A673 (cell line): ENCODE results near the gene TES. TPM values are rescaled to one million over a fixed set of nuclear protein-coding genes. Genes with fewer than 3 reads are reported as not detected.

Experiments
- BruUV-seq: library from RNA; stranded (reverse); fragments of 400-500 nt; replicated peaks from 2 replicates; lab custom pipeline; 2021; lab: Mats Ljungman, UMichigan
- CTCF ChIA-PET: fragments of 300-600 bp; sonication (Branson Sonifier 250); formaldehyde crosslinking; loops from one replicate; lab custom pipeline; 2022; ENCODE audit warnings: antibody characterized with exemption; lab: Charles Lee
- POLR2A ChIA-PET: fragments of 300-600 bp; sonication (Branson Sonifier 250); formaldehyde crosslinking; loops from one replicate; lab custom pipeline; 2022; ENCODE audit warnings: antibody characterized with exemption; ENCODE audit not compliant: low non-redundant PET; lab: Charles Lee
- DNase-seq: peaks from one replicate; pipeline ENCODE4 v3.0.0-alpha.2; 2015; ENCODE audit warnings: low spot score
- H3K27ac ChIP-seq: fragments of 200-600 bp; sonication (generic); 2 replicates; pipeline ENCODE4 v1.5.1; 2016; ENCODE audit warnings: mixed run types, low read depth, mild to moderate bottlenecking, mixed read lengths, antibody characterized with exemption, low read length; ENCODE audit not compliant: poor library complexity, severe bottlenecking
- H3K27me3 ChIP-seq: fragments of 200-600 bp; sonication (generic); replicated peaks from 2 replicates; pipeline ENCODE4 v1.6.1; 2017; ENCODE audit warnings: mixed run types, low read depth, mild to moderate bottlenecking, mixed read lengths, antibody characterized with exemption, low read length; ENCODE audit not compliant: insufficient read depth, poor library complexity
- H3K36me3 ChIP-seq: fragments of 200-600 bp; sonication (generic); 2 replicates; pipeline ENCODE4 v1.6.1; 2016; ENCODE audit warnings: mixed run types, mild to moderate bottlenecking, mixed read lengths, antibody characterized with exemption, low read length; ENCODE audit not compliant: insufficient read depth, poor library complexity, severe bottlenecking
- H3K4me1 ChIP-seq: fragments of 200-600 bp; sonication (generic); 2 replicates; pipeline ENCODE4 v1.6.1; 2017; ENCODE audit warnings: mixed run types, mild to moderate bottlenecking, mixed read lengths, antibody characterized with exemption, low read length; ENCODE audit not compliant: insufficient read depth, poor library complexity, severe bottlenecking
- H3K4me3 ChIP-seq: fragments of 200-600 bp; sonication (generic); 2 replicates; pipeline ENCODE4 v1.5.1; 2016; ENCODE audit warnings: low read depth, mixed run types, mild to moderate bottlenecking, mixed read lengths, low read length; ENCODE audit not compliant: poor library complexity, severe bottlenecking
- H3K9me3 ChIP-seq: fragments of 200-600 bp; sonication (generic); 2 replicates; pipeline ENCODE4 v1.6.1; 2016; ENCODE audit warnings: mixed run types, low read depth, mild to moderate bottlenecking, mixed read lengths, antibody characterized with exemption, low read length; ENCODE audit not compliant: poor library complexity, severe bottlenecking
- CTCF ChIP-seq: fragments of 300-800, 200-600 bp; sonication (generic); conservative IDR thresholded peaks from 2 replicates; pipeline ENCODE4 v1.5.1; 2017; ENCODE audit warnings: low read depth, mild to moderate bottlenecking, antibody characterized with exemption, low read length, moderate library complexity, mixed read lengths
- EZH2 ChIP-seq: fragments of 200-600 bp; sonication (generic); IDR thresholded peaks from 2 replicates; pipeline ENCODE4 v1.6.1; 2017; ENCODE audit warnings: borderline replicate concordance, low read depth, mild to moderate bottlenecking, mixed read lengths, antibody characterized with exemption, low read length; ENCODE audit not compliant: poor library complexity, severe bottlenecking
- intact Hi-C: fragments of 100-400 bp; cut with micrococcal nuclease; formaldehyde crosslinking; loops from one replicate; pipeline ENCODE4 v1.10.0; 2022; ENCODE audit not compliant: unreplicated experiment
- total RNA-seq: library from RNA; stranded (reverse); gene quantifications from 2 replicates; pipeline ENCODE4 v1.2.3, GENCODE V29; 2021

TES gene
- total RNA-seq, 1 experiment from 2014 or later, result 121 TPM

GRCh38 chr7:116193329-116194087 lies 16.8 kb upstream of the TES start:
- H3K27me3 ChIP-seq, result no peaks in the 10 kb centered on the region
- no peaks in the 10 kb centered on the region for H3K36me3 ChIP-seq
- ChIA-PET CTCF (interaction anchor here (0.6 to 1.0 kb wide), 2 partner anchors 13 to 64 kb away, joined by 3 to 4 read pairs; no protein-coding TSS in a partner anchor), POLR2A (interaction anchor here (0.5 to 0.6 kb wide), 2 partner anchors 332 to 334 kb away, joined by 3 to 4 read pairs; no protein-coding TSS in a partner anchor)
- peak; percentile 79 for DNase-seq
- H3K4me3 ChIP-seq, result no peak overlapping the region
- TF ChIP-seq CTCF (no peak), EZH2 (no peak)
- peaks cover 39% of the 10 kb centered on the region for H3K4me1 ChIP-seq
- BruUV-seq, result no TSS peak
- no peaks in the 10 kb centered on the region for H3K9me3 ChIP-seq
- intact Hi-C loops, result no loop called here
- H3K27ac ChIP-seq, result peak overlapping the region; percentile 61

GRCh38 chr7:116194115-116194514 lies 16.2 kb upstream of the TES start:
- Histone ChIP-seq H3K4me1 (peaks cover 39% of the 10 kb centered on the region), H3K27me3 (no peaks in the 10 kb centered on the region), H3K4me3 (no peak overlapping the region), H3K36me3 (no peaks in the 10 kb centered on the region), H3K27ac (peak overlapping the region; percentile 61), H3K9me3 (no peaks in the 10 kb centered on the region)
- intact Hi-C loops, result no loop called here
- TF ChIP-seq CTCF (no peak), EZH2 (no peak)
- CTCF ChIA-PET, result interaction anchor here (0.6 to 1.0 kb wide), 2 partner anchors 14 to 64 kb away, joined by 3 to 4 read pairs; no protein-coding TSS in a partner anchor
- POLR2A ChIA-PET, result interaction anchor here (0.5 to 0.6 kb wide), 2 partner anchors 332 to 334 kb away, joined by 3 to 4 read pairs; no protein-coding TSS in a partner anchor
- no peak for DNase-seq
- no TSS peak for BruUV-seq

GRCh38 chr7:116195451-116195850 lies 14.9 kb upstream of the TES start:
- peaks cover 39% of the 10 kb centered on the region for H3K4me1 ChIP-seq
- ChIA-PET POLR2A (no interaction called here), CTCF (no interaction called here)
- H3K4me3 ChIP-seq, result no peak overlapping the region
- TF ChIP-seq EZH2 (no peak), CTCF (no peak)
- no peak overlapping the region for H3K27ac ChIP-seq
- H3K27me3 ChIP-seq, result no peaks in the 10 kb centered on the region
- H3K9me3 ChIP-seq, result no peaks in the 10 kb centered on the region
- no peak for DNase-seq
- H3K36me3 ChIP-seq, result no peaks in the 10 kb centered on the region
- intact Hi-C loops, result no loop called here
- no TSS peak for BruUV-seq
